Right lobe of liver (tissue), 6 donors: ENCODE results near the gene DENND2A. TPM values are rescaled to one million over a fixed set of nuclear protein-coding genes. Genes with fewer than 3 reads are reported as not detected.
A peak's percentile ranks its signal among the peaks of the same experiment; 100 is the strongest.

ENCODE experiments used
- ATAC-seq, 4 donors: fragments of 200-7000 bp; cut with Tn5 transposase; one replicate each; pipeline ENCODE4 v1.9.1; 2020; ENCODE audit warnings: mild to moderate bottlenecking in 4 of 4, moderate library complexity in 4 of 4
- DNase-seq, 3 donors: peaks; one replicate each; pipeline ENCODE4 v3.0.0-alpha.2; 2020
- H3K27ac ChIP-seq, 3 donors: fragments of 200-600 bp; one replicate each; pipeline ENCODE4 v1.8.0; 2022
- H3K27me3 ChIP-seq, 2 donors: fragments of 200-600 bp; one replicate each; pipeline ENCODE4 v1.8.0; 2022
- H3K36me3 ChIP-seq, 4 donors: fragments of 200-600 bp; sonication (generic) in 1 of 4; one replicate each; pipeline versions ENCODE4 v1.5.1 to v1.8.0; 2017 to 2022; ENCODE audit warnings: control low read depth in 1 of 4
- H3K4me1 ChIP-seq, 4 donors: fragments of 200-600 bp; sonication (generic) in 1 of 4; one replicate each; pipeline versions ENCODE4 v1.5.1 to v1.8.0; 2017 to 2022; ENCODE audit warnings: control low read depth in 1 of 4
- H3K4me3 ChIP-seq, 3 donors: fragments of 200-600 bp; one replicate each; pipeline ENCODE4 v1.8.0; 2022
- H3K9me3 ChIP-seq, 4 donors: fragments of 200-600 bp; sonication (generic) in 1 of 4; one replicate each; pipeline versions ENCODE4 v1.5.1 to v1.8.0; 2017 to 2022; ENCODE audit warnings: control low read depth in 1 of 4
- POLR2A ChIP-seq: fragments of 450-650 bp; IDR thresholded peaks from one replicate; pipeline ENCODE4 v1.6.1; 2017; ENCODE audit warnings: antibody characterized with exemption, mild to moderate bottlenecking
- WGBS: methylation state at CpG from one replicate; pipeline ENCODE4 v1.1.6; 2018; ENCODE audit warnings: low coverage, low lambda C conversion rate; ENCODE audit not compliant: insufficient coverage; ENCODE audit errors: missing lambda C conversion rate; 5-methylcytosine and 5-hydroxymethylcytosine counted together
- intact Hi-C, 2 donors: fragments of 100-400 bp; cut with DNase I; formaldehyde crosslinking; loops; one replicate each; pipeline versions ENCODE4 v1.11.2 to v1.14.1; 2022
- total RNA-seq, 6 experiments: library from RNA; depleted of rRNA in 2 of 6; stranded (reverse); fragments of >200 nt in 2 of 6; fragmentation: NEBNext Ultra II Directional in 3 of 6; extraction: Animal tissue kit (Norgen Biotek cat#: 25700) in 3 of 6; gene quantifications; one replicate each; pipeline versions ENCODE4 v1.1.0 to v1.2.4, GENCODE V29; 2016 to 2023
- TF ChIP-seq, protein P1 (sequence below), 4 donors: fragments of 200-600 bp in 3 of 4; fragments of 450-650 bp in 1 of 4; IDR thresholded peaks; one replicate each; pipeline versions ENCODE4 v1.5.1 to v1.8.0; 2016 to 2022; ENCODE audit warnings: antibody characterized with exemption in 4 of 4, mild to moderate bottlenecking in 2 of 4
- donor health status: DM: no; HTN: yes; CAD: no.
- donor health status: DM: no; HTN: no; CAD: no.
- donor health status: DM: no; HTN: no; CAD: no.
- donor health status: DM: no; HTN: yes; CAD: no.
- donor health status: DM: no; HTN: yes; CAD: no.

DENND2A gene
- total RNA-seq, 6 experiments from 2014 or later: 1.4 to 3.6 (median 2.4) TPM

DNA sequence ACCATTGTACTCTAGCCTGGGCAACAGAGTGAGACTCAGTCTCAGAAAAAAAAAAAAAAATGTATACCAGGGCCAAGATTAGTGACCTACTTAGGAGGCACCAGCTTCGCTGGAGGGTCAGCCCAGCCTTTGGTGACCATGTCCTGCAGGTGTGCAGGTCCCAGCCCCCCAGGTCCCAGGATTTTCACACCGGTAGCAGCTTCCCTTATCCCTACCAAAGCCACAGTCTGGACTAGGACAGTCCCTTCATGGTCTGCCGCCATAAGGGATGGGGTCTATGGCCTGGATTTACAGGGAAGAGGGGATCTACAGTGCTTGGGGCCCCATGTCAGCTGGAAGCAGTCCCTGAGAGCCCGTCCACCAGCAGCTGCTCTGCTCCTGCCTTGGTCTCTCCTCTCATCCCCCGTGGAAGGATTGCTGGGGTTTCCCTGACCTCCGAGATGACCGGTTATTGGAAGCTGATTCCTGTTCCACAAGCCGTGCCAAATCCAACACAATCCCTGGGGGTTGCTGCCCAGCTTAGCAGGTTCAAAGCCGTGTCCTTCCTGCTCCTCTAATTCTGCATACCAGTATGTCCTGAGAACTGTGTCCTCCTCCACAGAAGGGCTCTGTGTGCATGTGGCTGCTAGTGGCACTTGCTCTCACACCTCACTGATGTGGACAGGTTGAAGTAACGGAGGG, 44.9 kb upstream of the DENND2A start:
- ATAC-seq (peak; percentile 51 to 79 (median 66)), DNase-seq (peak in 2 of 3 donors; percentile 23 to 45)
- TF ChIP-seq, protein P1, sequence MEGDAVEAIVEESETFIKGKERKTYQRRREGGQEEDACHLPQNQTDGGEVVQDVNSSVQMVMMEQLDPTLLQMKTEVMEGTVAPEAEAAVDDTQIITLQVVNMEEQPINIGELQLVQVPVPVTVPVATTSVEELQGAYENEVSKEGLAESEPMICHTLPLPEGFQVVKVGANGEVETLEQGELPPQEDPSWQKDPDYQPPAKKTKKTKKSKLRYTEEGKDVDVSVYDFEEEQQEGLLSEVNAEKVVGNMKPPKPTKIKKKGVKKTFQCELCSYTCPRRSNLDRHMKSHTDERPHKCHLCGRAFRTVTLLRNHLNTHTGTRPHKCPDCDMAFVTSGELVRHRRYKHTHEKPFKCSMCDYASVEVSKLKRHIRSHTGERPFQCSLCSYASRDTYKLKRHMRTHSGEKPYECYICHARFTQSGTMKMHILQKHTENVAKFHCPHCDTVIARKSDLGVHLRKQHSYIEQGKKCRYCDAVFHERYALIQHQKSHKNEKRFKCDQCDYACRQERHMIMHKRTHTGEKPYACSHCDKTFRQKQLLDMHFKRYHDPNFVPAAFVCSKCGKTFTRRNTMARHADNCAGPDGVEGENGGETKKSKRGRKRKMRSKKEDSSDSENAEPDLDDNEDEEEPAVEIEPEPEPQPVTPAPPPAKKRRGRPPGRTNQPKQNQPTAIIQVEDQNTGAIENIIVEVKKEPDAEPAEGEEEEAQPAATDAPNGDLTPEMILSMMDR (IDR thresholded peaks at IDR 0.05): no peak
- no peak for TF ChIP-seq POLR2A
- Histone ChIP-seq H3K4me1 (peaks cover 0 to 6% (median 0%) of the 10 kb centered on the region in 4 donors), H3K36me3 (no peaks in the 10 kb centered on the region), H3K9me3 (no peaks in the 10 kb centered on the region), H3K27me3 (no peaks in the 10 kb centered on the region), H3K27ac (no peak overlapping the region), H3K4me3 (no peak overlapping the region)
- 50% methylated on average over 5 of the region's 10 CpGs for WGBS
- intact Hi-C loops: no loop called here

DNA sequence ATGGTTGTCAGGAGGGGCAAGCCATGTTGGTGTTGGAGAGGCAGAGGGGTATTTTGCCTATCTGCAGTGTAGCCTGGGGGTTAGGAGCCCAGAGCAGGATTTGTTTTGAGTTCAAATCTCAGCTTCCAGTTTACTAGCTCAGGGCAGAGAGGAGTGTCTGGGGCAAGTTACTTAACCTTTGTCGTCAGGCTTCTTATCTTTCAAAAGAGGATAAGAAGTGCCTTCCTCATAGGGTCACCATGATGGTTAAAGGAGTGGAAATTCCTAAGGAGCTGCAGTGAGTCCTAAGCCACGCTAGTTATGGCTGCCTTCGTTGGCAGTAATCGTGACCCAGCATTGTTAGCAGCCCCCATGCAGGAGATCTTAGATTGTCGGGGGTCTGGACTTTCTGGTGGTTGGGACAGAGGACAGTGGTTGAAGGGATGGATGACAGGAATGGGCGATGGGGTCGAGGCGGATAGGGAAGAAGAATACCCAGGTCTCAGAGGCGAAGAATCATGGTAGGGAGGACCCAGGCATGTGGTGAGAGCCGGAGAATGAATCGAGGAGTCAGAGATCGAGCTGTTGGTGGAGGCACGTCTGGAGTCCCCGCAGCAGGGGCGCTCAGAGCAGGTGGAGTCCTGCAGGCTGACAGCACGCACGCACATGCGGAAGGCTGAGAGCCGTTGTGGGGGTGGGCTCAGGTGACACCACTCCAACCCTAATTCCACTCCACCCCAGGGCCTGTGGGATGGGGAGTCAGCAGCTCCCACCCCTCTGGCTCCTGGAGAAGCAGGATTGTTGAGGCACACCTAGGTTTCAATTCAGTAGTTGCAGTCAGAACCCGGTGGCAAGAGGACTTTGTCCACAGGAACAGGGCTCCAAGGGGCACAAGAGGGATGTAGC, 43.7 kb upstream of the DENND2A start:
- H3K27me3 ChIP-seq: no peaks in the 10 kb centered on the region
- TF ChIP-seq, protein P1 (IDR thresholded peaks at IDR 0.05): no peak
- no peak for TF ChIP-seq POLR2A
- peak in 1 of 3 donors; percentile 29 for DNase-seq
- H3K4me3 ChIP-seq: no peak overlapping the region
- WGBS: 94% methylated on average over 11 of the region's 20 CpGs
- no peak overlapping the region for H3K27ac ChIP-seq
- peak in 1 of 4 donors; percentile 30 for ATAC-seq
- H3K9me3 ChIP-seq: no peaks in the 10 kb centered on the region
- no peaks in the 10 kb centered on the region for H3K36me3 ChIP-seq
- intact Hi-C loops: no loop called here
- H3K4me1 ChIP-seq: peaks cover 0 to 6% (median 0%) of the 10 kb centered on the region in 4 donors

DNA sequence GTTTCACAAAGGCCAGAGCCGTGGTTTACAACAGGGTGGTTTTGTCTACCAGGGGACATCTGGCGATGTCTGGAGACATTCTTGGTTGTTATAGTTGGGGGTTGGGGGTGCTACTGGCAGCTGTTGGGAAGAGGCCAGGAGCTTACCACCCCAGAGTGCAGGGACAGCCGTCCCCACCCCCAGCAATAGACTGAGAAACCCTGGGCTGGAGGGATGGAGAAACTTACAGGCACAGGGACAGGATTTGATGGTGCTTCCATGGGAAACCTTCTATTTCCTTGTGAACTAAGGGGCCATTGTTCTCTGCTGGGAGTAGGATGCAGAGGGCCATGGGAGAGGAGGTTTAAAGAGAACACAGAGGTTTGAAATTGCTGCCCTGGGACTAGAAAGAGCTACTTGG, 43.0 kb upstream of the DENND2A start:
- Histone ChIP-seq H3K9me3 (no peaks in the 10 kb centered on the region), H3K4me1 (peaks cover 0 to 6% (median 0%) of the 10 kb centered on the region in 4 donors), H3K27me3 (no peaks in the 10 kb centered on the region), H3K36me3 (no peaks in the 10 kb centered on the region), H3K27ac (no peak overlapping the region), H3K4me3 (no peak overlapping the region)
- TF ChIP-seq, protein P1 (IDR thresholded peaks at IDR 0.05): no peak
- TF ChIP-seq POLR2A: no peak
- ATAC-seq: no peak
- no CpG with 5 or more reads among the region's 3 CpGs for WGBS
- intact Hi-C loops: no loop called here
- peak in 1 of 3 donors; percentile 31 for DNase-seq

DNA sequence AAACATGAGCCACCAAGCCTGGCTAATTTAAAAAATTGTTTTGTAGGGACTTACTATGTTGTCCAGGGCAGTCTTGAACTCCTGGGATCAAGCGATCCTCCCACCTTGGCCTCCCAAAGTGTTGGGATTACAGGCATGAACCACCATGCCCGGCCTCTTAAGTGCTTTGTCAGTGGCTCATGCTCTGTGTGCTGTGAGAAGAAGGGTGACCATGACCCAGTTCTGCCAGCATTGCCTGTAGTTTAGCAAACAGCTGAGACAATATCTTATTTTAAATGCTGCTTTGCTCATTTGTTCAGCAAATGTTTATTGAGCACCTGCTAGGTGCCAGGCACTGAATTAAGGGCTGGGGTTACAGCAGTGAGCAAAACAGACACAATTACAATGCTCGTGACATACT, 41.2 kb upstream of the DENND2A start:
- H3K27ac ChIP-seq: no peak overlapping the region
- no peaks in the 10 kb centered on the region for H3K27me3 ChIP-seq
- H3K4me1 ChIP-seq: peaks cover 0 to 6% (median 0%) of the 10 kb centered on the region in 4 donors
- intact Hi-C loops: no loop called here
- TF ChIP-seq, protein P1 (IDR thresholded peaks at IDR 0.05): no peak
- 100% methylated on average over 2 of the region's 3 CpGs for WGBS
- ATAC-seq (no peak), DNase-seq (peak in 1 of 3 donors; percentile 20)
- no peaks in the 10 kb centered on the region for H3K9me3 ChIP-seq
- no peaks in the 10 kb centered on the region for H3K36me3 ChIP-seq
- no peak overlapping the region for H3K4me3 ChIP-seq
